ENCODE measurements around the gene MIEF1.
"Not testable (repeated sequence)": the region's sequence is repeated elsewhere in the genome, so short reads cannot be mapped to it uniquely, and the experiment has no call there.

The MIEF1 gene

DNA sequence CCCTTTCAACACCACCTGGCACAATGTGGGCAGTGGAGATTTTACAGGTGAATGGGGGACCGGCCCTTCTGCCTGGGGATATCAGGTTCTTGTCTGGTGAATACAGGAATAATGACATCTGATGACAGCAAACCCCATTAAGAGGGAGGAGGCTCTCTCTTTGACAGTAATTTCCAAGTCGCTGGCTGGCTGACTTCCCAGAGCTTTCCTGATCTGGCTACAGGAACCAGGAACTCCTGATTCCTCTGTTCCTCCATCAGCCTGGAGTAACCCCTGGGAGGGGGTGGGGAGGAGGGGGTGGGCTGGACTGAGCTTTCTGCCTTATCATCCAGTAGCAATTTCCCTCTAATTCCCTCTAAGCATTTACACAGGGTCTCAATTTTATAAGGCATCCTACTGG lies 3.7 kb upstream of the MIEF1 start:
- no peak for ATAC-seq (replicated peaks; ENCODE audit: extremely low read depth, poor library complexity, severe bottlenecking)
- Mint-ChIP-seq H3K4me1 (peaks cover 26% of the 10 kb centered on the region), H3K27ac (ENCODE audit: low read depth) (no peak overlapping the region), H3K36me3 (ENCODE audit: insufficient read depth) (peaks cover 6% of the 10 kb centered on the region), H3K27me3 (no peaks in the 10 kb centered on the region), H3K9me3 (no peaks in the 10 kb centered on the region), H3K4me3 (no peak overlapping the region)
- DNase-seq (ENCODE audit: low spot score in 2 of 2): no peak

DNA sequence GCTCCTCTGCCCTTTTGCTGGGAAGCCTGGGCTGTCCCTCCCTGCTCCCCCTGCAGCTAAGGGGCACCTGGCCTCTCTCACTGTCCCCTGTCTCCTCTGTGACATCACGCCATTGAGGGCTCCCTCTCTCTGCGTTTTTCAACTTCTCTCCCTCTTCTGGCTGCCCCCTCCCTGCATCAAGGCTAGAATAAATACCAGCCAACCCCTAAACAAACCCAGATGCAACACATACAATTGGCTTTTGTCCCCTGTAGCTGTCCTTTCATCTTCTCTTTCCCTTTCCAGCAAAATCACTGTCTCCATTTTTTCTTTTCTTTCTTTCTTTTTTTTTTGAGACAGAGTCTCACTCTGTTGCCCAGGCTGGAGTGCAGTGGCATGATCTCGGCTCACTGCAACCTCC lies 3.3 kb upstream of the MIEF1 start:
- Mint-ChIP-seq H3K36me3 (ENCODE audit: insufficient read depth) (peaks cover 9% of the 10 kb centered on the region), H3K27ac (ENCODE audit: low read depth) (no peak overlapping the region), H3K9me3 (no peaks in the 10 kb centered on the region), H3K27me3 (no peaks in the 10 kb centered on the region), H3K4me1 (peaks cover 28% of the 10 kb centered on the region), H3K4me3 (no peak overlapping the region)
- no peak for ATAC-seq (replicated peaks; ENCODE audit: extremely low read depth, poor library complexity, severe bottlenecking)
- no peak for DNase-seq (ENCODE audit: low spot score in 2 of 2)

GRCh38 chr22:39500101-39500500 lies 2.0 kb upstream of the MIEF1 start:
- no peak for DNase-seq (ENCODE audit: low spot score in 2 of 2)
- H3K36me3 Mint-ChIP-seq (ENCODE audit: insufficient read depth): peaks cover 17% of the 10 kb centered on the region
- H3K27ac Mint-ChIP-seq (ENCODE audit: low read depth): no peak overlapping the region
- peaks cover 33% of the 10 kb centered on the region for H3K4me1 Mint-ChIP-seq
- H3K4me3 Mint-ChIP-seq: no peak overlapping the region
- no peaks in the 10 kb centered on the region for H3K27me3 Mint-ChIP-seq
- ATAC-seq (replicated peaks; ENCODE audit: extremely low read depth, poor library complexity, severe bottlenecking): no peak
- H3K9me3 Mint-ChIP-seq: no peaks in the 10 kb centered on the region

GRCh38 chr22:39501644-39502108 lies 414 bp upstream of the MIEF1 start:
- H3K4me3 Mint-ChIP-seq: peak overlapping the region; percentile 88
- peak; percentile 39 for ATAC-seq (replicated peaks; ENCODE audit: extremely low read depth, poor library complexity, severe bottlenecking)
- H3K36me3 Mint-ChIP-seq (ENCODE audit: insufficient read depth): peaks cover 32% of the 10 kb centered on the region
- H3K27me3 Mint-ChIP-seq: no peaks in the 10 kb centered on the region
- no peaks in the 10 kb centered on the region for H3K9me3 Mint-ChIP-seq
- no peak for DNase-seq (ENCODE audit: low spot score in 2 of 2)
- peak overlapping the region; percentile 93 for H3K27ac Mint-ChIP-seq (ENCODE audit: low read depth)
- peaks cover 48% of the 10 kb centered on the region for H3K4me1 Mint-ChIP-seq

DNA sequence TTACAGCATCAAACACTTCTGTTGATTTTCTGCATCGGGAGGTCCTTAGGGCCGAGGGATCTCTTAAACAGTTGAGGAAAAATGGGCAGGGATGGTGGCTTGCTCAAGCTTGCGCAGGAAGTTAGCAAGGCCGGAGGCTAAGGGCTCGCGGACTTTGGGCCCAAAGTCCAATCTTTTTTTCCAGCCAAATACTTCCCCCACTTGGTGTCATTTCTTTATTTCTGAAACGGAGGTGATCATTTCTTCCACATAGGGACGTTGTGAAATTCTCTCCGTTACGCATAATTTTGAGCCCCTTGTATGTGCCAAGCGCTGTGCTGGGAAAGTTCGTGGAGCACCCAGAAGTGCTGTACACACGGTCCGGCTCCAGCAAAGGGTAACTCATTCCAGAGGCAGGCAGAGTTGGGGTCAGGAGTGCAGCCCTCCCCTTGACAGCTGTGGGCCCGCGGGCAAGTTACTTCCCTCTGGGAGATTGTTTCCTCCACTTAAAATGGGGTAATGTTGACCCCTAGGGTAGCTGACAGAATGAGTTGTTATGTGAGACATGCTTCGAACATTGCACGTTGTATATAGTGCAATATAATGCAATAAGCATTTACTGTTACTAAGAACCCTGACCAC lies 809 bp downstream of the MIEF1 start:
- H3K27me3 Mint-ChIP-seq: no peaks in the 10 kb centered on the region
- ATAC-seq (replicated peaks; ENCODE audit: extremely low read depth, poor library complexity, severe bottlenecking) (no peak), DNase-seq (ENCODE audit: low spot score in 2 of 2) (no peak)
- peaks cover 51% of the 10 kb centered on the region for H3K4me1 Mint-ChIP-seq
- H3K36me3 Mint-ChIP-seq (ENCODE audit: insufficient read depth): peaks cover 41% of the 10 kb centered on the region
- peak overlapping the region; percentile 88 for H3K4me3 Mint-ChIP-seq
- no peaks in the 10 kb centered on the region for H3K9me3 Mint-ChIP-seq
- H3K27ac Mint-ChIP-seq (ENCODE audit: low read depth): peak overlapping the region; percentile 93

- Mint-ChIP-seq H3K27ac (ENCODE audit: low read depth) (no peak overlapping the region), H3K27me3 (no peaks in the 10 kb centered on the region), H3K4me1 (peaks cover 58% of the 10 kb centered on the region), H3K9me3 (no peaks in the 10 kb centered on the region), H3K4me3 (peak overlapping the region; percentile 88), H3K36me3 (ENCODE audit: insufficient read depth) (peaks cover 47% of the 10 kb centered on the region)
- ATAC-seq (replicated peaks; ENCODE audit: extremely low read depth, poor library complexity, severe bottlenecking) (no peak), DNase-seq (ENCODE audit: low spot score in 2 of 2) (no peak)
Measured at GRCh38 chr22:39503630-39504029, 1.5 kb downstream of the MIEF1 start.

GRCh38 chr22:39504071-39504470 lies 2.0 kb downstream of the MIEF1 start:
- H3K9me3 Mint-ChIP-seq: no peaks in the 10 kb centered on the region
- no peaks in the 10 kb centered on the region for H3K27me3 Mint-ChIP-seq
- peak overlapping the region; percentile 88 for H3K4me3 Mint-ChIP-seq
- H3K4me1 Mint-ChIP-seq: peaks cover 63% of the 10 kb centered on the region
- no peak for DNase-seq (ENCODE audit: low spot score in 2 of 2)
- ATAC-seq (replicated peaks; ENCODE audit: extremely low read depth, poor library complexity, severe bottlenecking): no peak
- no peak overlapping the region for H3K27ac Mint-ChIP-seq (ENCODE audit: low read depth)
- peaks cover 48% of the 10 kb centered on the region for H3K36me3 Mint-ChIP-seq (ENCODE audit: insufficient read depth)

- not testable (repeated sequence) for ATAC-seq (replicated peaks; ENCODE audit: extremely low read depth, poor library complexity, severe bottlenecking); H3K9me3 Mint-ChIP-seq; H3K4me3 Mint-ChIP-seq; H3K27me3 Mint-ChIP-seq; H3K27ac Mint-ChIP-seq (ENCODE audit: low read depth); DNase-seq (ENCODE audit: low spot score in 2 of 2)
- H3K4me1 Mint-ChIP-seq: peaks cover 62% of the 10 kb centered on the region
- H3K36me3 Mint-ChIP-seq (ENCODE audit: insufficient read depth): peaks cover 52% of the 10 kb centered on the region
Measured at GRCh38 chr22:39507021-39507420, 4.9 kb downstream of the MIEF1 start.

DNA sequence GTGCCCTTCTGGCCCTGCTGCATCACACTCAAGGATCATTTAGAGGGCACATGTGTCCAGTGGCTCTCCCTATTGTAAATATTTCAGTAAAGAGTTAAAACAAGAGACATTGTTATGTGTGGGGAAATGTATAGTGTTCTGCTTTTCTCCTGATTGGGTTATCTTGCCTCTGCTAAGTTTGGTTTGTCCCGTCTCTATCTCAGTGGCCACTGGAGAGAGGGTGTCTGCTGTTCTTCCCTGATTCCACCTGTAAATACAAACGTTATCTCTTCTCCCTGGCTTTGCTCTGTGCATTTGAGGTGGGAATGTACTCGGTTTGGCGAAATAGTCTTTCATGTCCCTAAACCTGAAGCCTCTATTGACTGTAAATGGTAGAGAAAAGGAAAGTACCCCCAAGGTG lies 6.3 kb downstream of the MIEF1 start:
- H3K27me3 Mint-ChIP-seq: no peaks in the 10 kb centered on the region
- H3K36me3 Mint-ChIP-seq (ENCODE audit: insufficient read depth): peaks cover 62% of the 10 kb centered on the region
- H3K9me3 Mint-ChIP-seq: no peaks in the 10 kb centered on the region
- no peak for DNase-seq (ENCODE audit: low spot score in 2 of 2)
- no peak overlapping the region for H3K27ac Mint-ChIP-seq (ENCODE audit: low read depth)
- no peak overlapping the region for H3K4me3 Mint-ChIP-seq
- no peak for ATAC-seq (replicated peaks; ENCODE audit: extremely low read depth, poor library complexity, severe bottlenecking)
- peaks cover 51% of the 10 kb centered on the region for H3K4me1 Mint-ChIP-seq

DNA sequence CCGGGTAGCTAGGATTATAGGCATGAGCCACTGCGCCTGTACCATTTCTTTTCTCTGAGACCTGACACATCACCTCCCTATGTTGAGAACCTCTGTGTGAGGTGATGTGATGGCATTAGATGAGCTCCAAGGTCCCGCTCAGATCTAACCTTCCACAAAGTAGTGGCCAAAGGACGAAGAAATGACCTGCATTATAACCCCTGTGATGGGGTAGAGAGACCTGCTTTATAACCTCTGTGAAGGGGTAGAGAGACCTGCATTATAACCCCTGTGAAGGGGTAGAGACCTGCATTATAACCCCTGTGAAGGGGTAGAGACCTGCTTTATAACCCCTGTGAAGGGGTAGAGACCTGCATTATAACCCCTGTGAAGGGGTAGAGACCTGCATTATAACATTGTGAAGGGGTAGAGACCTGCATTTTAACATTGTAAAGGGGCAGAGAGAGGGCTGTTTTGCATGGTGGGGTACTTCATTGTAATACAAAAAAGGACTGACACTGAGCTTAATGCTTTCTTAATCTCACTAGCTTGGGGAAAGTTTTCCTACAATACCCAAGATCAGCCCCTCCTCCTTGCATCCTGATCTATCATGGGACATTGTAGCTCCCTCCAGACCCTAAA lies 8.5 kb downstream of the MIEF1 start:
- Mint-ChIP-seq H3K27me3 (no peaks in the 10 kb centered on the region), H3K4me1 (peaks cover 44% of the 10 kb centered on the region), H3K27ac (ENCODE audit: low read depth) (no peak overlapping the region), H3K9me3 (no peaks in the 10 kb centered on the region), H3K4me3 (no peak overlapping the region), H3K36me3 (ENCODE audit: insufficient read depth) (peaks cover 57% of the 10 kb centered on the region)
- DNase-seq (ENCODE audit: low spot score in 2 of 2) (no peak), ATAC-seq (replicated peaks; ENCODE audit: extremely low read depth, poor library complexity, severe bottlenecking) (no peak)

DNA sequence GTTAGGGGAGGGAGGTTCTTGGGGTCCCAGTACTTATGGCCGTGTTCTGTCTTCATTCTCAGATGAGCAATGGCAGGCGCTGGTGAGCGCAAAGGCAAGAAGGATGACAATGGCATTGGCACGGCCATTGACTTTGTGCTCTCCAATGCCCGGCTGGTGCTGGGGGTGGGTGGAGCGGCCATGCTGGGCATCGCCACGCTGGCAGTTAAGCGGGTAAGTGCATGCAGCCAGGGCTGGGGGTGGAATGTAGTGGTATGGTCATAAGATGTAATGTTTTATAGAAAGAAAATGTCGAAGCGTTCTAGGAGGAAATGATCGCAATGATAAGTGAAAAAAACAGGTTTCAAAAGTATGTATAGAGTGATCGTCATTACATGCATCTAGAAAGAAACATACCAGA lies 9.1 kb downstream of the MIEF1 start:
- Mint-ChIP-seq H3K36me3 (ENCODE audit: insufficient read depth) (peaks cover 54% of the 10 kb centered on the region), H3K4me3 (no peak overlapping the region), H3K9me3 (no peaks in the 10 kb centered on the region), H3K4me1 (peaks cover 41% of the 10 kb centered on the region), H3K27me3 (no peaks in the 10 kb centered on the region), H3K27ac (ENCODE audit: low read depth) (no peak overlapping the region)
- DNase-seq (ENCODE audit: low spot score in 2 of 2) (no peak), ATAC-seq (replicated peaks; ENCODE audit: extremely low read depth, poor library complexity, severe bottlenecking) (no peak)

- Mint-ChIP-seq H3K9me3 (no peaks in the 10 kb centered on the region), H3K27me3 (no peaks in the 10 kb centered on the region), H3K36me3 (ENCODE audit: insufficient read depth) (peaks cover 46% of the 10 kb centered on the region), H3K27ac (ENCODE audit: low read depth) (no peak overlapping the region), H3K4me3 (no peak overlapping the region), H3K4me1 (peaks cover 34% of the 10 kb centered on the region)
- ATAC-seq (replicated peaks; ENCODE audit: extremely low read depth, poor library complexity, severe bottlenecking): no peak
- DNase-seq (ENCODE audit: low spot score in 2 of 2): no peak
Measured at GRCh38 chr22:39512026-39512425, 9.9 kb downstream of the MIEF1 start.

- no peak for DNase-seq (ENCODE audit: low spot score in 2 of 2)
- no peak for ATAC-seq (replicated peaks; ENCODE audit: extremely low read depth, poor library complexity, severe bottlenecking)
- no peaks in the 10 kb centered on the region for H3K9me3 Mint-ChIP-seq
- peaks cover 25% of the 10 kb centered on the region for H3K4me1 Mint-ChIP-seq
- peaks cover 37% of the 10 kb centered on the region for H3K36me3 Mint-ChIP-seq (ENCODE audit: insufficient read depth)
- no peak overlapping the region for H3K4me3 Mint-ChIP-seq
- no peak overlapping the region for H3K27ac Mint-ChIP-seq (ENCODE audit: low read depth)
- no peaks in the 10 kb centered on the region for H3K27me3 Mint-ChIP-seq
Measured at GRCh38 chr22:39513791-39514190, 11.7 kb downstream of the MIEF1 start.
